Colonic mucosa (tissue), 4 donors: Measurements from ENCODE around the gene DUS2. TPM values are rescaled to one million over a fixed set of nuclear protein-coding genes. Genes with fewer than 3 reads are reported as not detected.

Experiments used
- DNase-seq: peaks from one replicate; pipeline ENCODE4 v3.0.0-alpha.2; 2020
- H3K27ac ChIP-seq: fragments of 200-600 bp; one replicate; pipeline ENCODE4 v1.8.0; 2021
- H3K27me3 ChIP-seq: fragments of 200-600 bp; one replicate; pipeline ENCODE4 v1.8.0; 2021
- H3K36me3 ChIP-seq: fragments of 200-600 bp; one replicate; pipeline ENCODE4 v1.8.0; 2021
- H3K4me1 ChIP-seq: fragments of 200-600 bp; one replicate; pipeline ENCODE4 v1.8.0; 2021; ENCODE audit warnings: mild to moderate bottlenecking
- H3K4me3 ChIP-seq: fragments of 200-600 bp; one replicate; pipeline ENCODE4 v1.8.0; 2021
- H3K9ac ChIP-seq, 2 donors: one replicate each; pipeline ENCODE4 v1.7.0; 2013; ENCODE audit warnings: control low read depth in 2 of 2, low read depth in 2 of 2, low read length in 2 of 2
- H3K9me3 ChIP-seq: fragments of 200-600 bp; one replicate; pipeline ENCODE4 v1.8.0; 2021
- CTCF ChIP-seq: fragments of 200-600 bp; IDR thresholded peaks from one replicate; pipeline ENCODE4 v1.8.0; 2022; ENCODE audit warnings: antibody characterized with exemption, mild to moderate bottlenecking
- intact Hi-C: fragments of 100-400 bp; cut with DNase I; formaldehyde crosslinking; loops from one replicate; pipeline ENCODE4 v1.14.1; 2022
- total RNA-seq, 2 donors: library from RNA; stranded (reverse); fragmentation: NEBNext Ultra II Directional in 1 of 2; extraction: Animal tissue kit (Norgen Biotek cat#: 25700) in 1 of 2; gene quantifications; one replicate each; pipeline ENCODE4 v1.2.1, GENCODE V29; 2021
- donor health status: healthy.
- donor health status: DM: no; HTN: no; CAD: no.
- donor health status: DM: no; HTN: no; CAD: no.

Gene DUS2
- total RNA-seq, 2 donors from 2014 or later = 13.1 to 24.6 TPM

GRCh38 chr16:68041783-68042182 is 18.7 kb downstream of the DUS2 start:
- Histone ChIP-seq H3K9ac (no peak overlapping the region), H3K4me1 (no peaks in the 10 kb centered on the region), H3K9me3 (no peaks in the 10 kb centered on the region), H3K27ac (no peak overlapping the region), H3K36me3 (no peaks in the 10 kb centered on the region), H3K4me3 (no peak overlapping the region), H3K27me3 (no peaks in the 10 kb centered on the region)
- no peak for TF ChIP-seq CTCF
- intact Hi-C loops = loop anchor here (5.0 kb wide), 1 partner anchor 49 kb away; no protein-coding TSS in a partner anchor
- DNase-seq = no peak

- Histone ChIP-seq H3K4me1 (no peaks in the 10 kb centered on the region), H3K27me3 (no peaks in the 10 kb centered on the region), H3K9ac (no peak overlapping the region), H3K27ac (no peak overlapping the region), H3K4me3 (no peak overlapping the region), H3K36me3 (no peaks in the 10 kb centered on the region), H3K9me3 (no peaks in the 10 kb centered on the region)
- no peak for TF ChIP-seq CTCF
- DNase-seq = no peak
- intact Hi-C loops = no loop called here
These were observed 23.0 kb downstream of the DUS2 start for GRCh38 chr16:68046106-68046505.

GRCh38 chr16:68047987-68048386 is 24.9 kb downstream of the DUS2 start:
- intact Hi-C loops = no loop called here
- no peak for TF ChIP-seq CTCF
- no peak for DNase-seq
- no peaks in the 10 kb centered on the region for H3K27me3 ChIP-seq
- H3K4me1 ChIP-seq = no peaks in the 10 kb centered on the region
- no peak overlapping the region for H3K27ac ChIP-seq
- no peak overlapping the region for H3K9ac ChIP-seq
- H3K4me3 ChIP-seq = no peak overlapping the region
- no peaks in the 10 kb centered on the region for H3K9me3 ChIP-seq
- no peaks in the 10 kb centered on the region for H3K36me3 ChIP-seq

- Histone ChIP-seq H3K27me3 (no peaks in the 10 kb centered on the region), H3K36me3 (no peaks in the 10 kb centered on the region), H3K4me1 (no peaks in the 10 kb centered on the region), H3K9me3 (no peaks in the 10 kb centered on the region), H3K27ac (no peak overlapping the region), H3K4me3 (no peak overlapping the region), H3K9ac (no peak overlapping the region)
- intact Hi-C loops = no loop called here
- DNase-seq = no peak
- TF ChIP-seq CTCF = no peak
These were observed 26.4 kb downstream of the DUS2 start for GRCh38 chr16:68049449-68049848.

GRCh38 chr16:68055395-68055794 is 32.3 kb downstream of the DUS2 start:
- intact Hi-C loops = loop anchor here (10.0 kb wide), 1 partner anchor 371 kb away; no protein-coding TSS in a partner anchor
- H3K36me3 ChIP-seq = no peaks in the 10 kb centered on the region
- no peak for DNase-seq

More at GRCh38 chr16:68055395-68055794, 32.3 kb downstream of the DUS2 start:
- H3K9me3 ChIP-seq = no peaks in the 10 kb centered on the region
- no peak overlapping the region for H3K4me3 ChIP-seq
- H3K27me3 ChIP-seq = no peaks in the 10 kb centered on the region
- no peaks in the 10 kb centered on the region for H3K4me1 ChIP-seq
- TF ChIP-seq CTCF = no peak
- no peak overlapping the region for H3K9ac ChIP-seq
- H3K27ac ChIP-seq = no peak overlapping the region
